ENCODE data around the gene PBX3. TPM values are rescaled to one million over a fixed set of nuclear protein-coding genes. Genes with fewer than 3 reads are reported as not detected.

PBX3 gene
- total and polyA plus RNA-seq, 8 donors = 8.9 to 36.8 (median 21.5) TPM

DNA sequence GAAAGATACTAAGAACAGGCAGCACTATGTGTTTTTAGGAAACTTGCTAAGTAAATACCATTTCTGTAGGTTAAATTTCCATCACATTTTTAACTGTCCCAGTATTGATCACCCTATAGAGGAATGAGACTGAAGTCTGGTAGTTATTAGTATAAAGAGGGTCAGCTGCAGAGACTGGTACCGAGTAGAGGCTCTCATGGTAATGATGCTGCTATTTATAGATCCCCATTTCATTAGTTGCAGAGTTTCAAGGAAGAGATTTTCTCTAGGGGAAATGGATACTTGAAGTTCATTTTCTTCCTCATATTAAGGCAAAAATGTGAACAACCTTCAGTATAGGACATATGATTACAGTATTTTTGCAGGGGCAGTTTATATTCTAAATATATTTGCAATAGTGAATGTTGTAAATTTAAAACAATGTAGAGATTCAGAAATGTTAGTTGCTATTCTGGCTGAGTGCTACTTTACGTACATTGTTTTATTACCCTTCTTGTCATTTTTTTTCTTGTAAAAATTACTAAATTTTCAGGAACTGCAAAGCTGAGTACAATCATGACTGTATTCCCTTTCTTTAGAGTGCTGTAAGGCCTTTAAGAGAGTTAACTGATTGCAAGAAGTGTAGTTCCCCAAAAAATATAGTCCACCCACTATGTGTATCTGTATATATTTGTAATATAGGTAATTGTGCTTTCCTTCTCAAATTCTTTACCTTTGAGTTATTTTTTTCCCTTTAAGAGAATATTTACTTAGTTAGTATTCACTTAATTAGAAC lies 14.7 kb downstream of the PBX3 start:
- Histone ChIP-seq H3K36me3 (no peaks in the 10 kb centered on the region), H3K4me3 (no peak overlapping the region), H3K27me3 (no peaks in the 10 kb centered on the region), H3K4me1 (peaks cover 0 to 19% (median 0%) of the 10 kb centered on the region in 3 donors), H3K9me3 (no peaks in the 10 kb centered on the region), H3K27ac (peak overlapping the region in 2 of 4 donors; percentile 10 to 20)
- FAIRE-seq (no peak), DNase-seq (no peak), ATAC-seq (no peak)
- intact Hi-C loops (cut with DNase I) = no loop called here
- WGBS, 2 donors = 55 to 65% methylated on average over 2 of the region's 2 CpGs
- TF ChIP-seq, protein P1, sequence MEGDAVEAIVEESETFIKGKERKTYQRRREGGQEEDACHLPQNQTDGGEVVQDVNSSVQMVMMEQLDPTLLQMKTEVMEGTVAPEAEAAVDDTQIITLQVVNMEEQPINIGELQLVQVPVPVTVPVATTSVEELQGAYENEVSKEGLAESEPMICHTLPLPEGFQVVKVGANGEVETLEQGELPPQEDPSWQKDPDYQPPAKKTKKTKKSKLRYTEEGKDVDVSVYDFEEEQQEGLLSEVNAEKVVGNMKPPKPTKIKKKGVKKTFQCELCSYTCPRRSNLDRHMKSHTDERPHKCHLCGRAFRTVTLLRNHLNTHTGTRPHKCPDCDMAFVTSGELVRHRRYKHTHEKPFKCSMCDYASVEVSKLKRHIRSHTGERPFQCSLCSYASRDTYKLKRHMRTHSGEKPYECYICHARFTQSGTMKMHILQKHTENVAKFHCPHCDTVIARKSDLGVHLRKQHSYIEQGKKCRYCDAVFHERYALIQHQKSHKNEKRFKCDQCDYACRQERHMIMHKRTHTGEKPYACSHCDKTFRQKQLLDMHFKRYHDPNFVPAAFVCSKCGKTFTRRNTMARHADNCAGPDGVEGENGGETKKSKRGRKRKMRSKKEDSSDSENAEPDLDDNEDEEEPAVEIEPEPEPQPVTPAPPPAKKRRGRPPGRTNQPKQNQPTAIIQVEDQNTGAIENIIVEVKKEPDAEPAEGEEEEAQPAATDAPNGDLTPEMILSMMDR (IDR thresholded peaks at IDR 0.05) = no peak

DNA sequence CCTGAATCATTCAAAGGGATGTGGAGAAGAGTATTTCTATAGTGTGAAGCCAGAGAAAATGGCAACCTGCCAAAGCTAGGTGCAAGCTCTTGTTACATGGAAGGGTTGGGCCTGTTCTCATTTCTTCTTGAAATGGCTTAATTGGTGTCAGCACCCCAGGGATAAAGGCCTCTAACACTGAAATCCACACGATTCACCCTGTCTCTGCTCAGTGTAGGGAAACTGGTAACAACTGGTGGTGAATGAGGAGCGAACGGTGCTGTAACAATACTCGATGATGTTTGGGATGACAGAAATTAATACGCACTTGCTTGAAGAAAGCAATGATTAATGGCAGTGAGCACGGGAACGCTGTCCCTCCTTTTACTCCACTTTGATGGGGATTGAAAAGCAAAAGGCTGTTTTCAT lies 16.2 kb downstream of the PBX3 start:
- H3K4me1 ChIP-seq = peaks cover 0 to 14% (median 0%) of the 10 kb centered on the region in 3 donors
- intact Hi-C loops (cut with DNase I) = no loop called here
- no peaks in the 10 kb centered on the region for H3K9me3 ChIP-seq
- ATAC-seq (peak in 2 of 4 donors; percentile 28 to 42), FAIRE-seq (no peak), DNase-seq (no peak)
- 60 to 62% methylated on average over 7 of the region's 7 CpGs for WGBS, 2 donors
- TF ChIP-seq, protein P1 (IDR thresholded peaks at IDR 0.05) = no peak
- H3K27me3 ChIP-seq = no peaks in the 10 kb centered on the region
- no peaks in the 10 kb centered on the region for H3K36me3 ChIP-seq
- H3K27ac ChIP-seq = peak overlapping the region in 1 of 4 donors; percentile 20
- H3K4me3 ChIP-seq = no peak overlapping the region

DNA sequence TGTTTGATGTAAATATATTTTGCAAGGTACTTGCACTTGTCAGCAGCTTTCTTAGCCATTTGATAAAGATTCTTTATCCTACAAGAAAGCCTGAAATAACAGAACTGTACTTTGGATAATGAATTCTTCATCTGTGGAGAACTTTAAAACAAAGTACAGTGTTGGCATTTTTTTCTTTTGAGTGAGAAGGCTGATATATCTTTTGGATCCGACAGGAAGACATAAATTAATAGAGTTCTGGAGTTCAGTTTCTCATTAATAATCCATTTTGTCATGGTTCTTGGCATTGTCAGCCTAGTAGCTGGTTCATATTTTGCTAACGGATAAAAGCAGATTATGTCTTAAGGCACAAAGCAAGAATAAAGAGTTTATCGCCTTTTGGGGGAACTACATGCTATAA lies 17.0 kb downstream of the PBX3 start:
- WGBS, 2 donors = 59 to 60% methylated on average over 3 of the region's 3 CpGs
- ATAC-seq (no peak), FAIRE-seq (no peak), DNase-seq (no peak)
- Histone ChIP-seq H3K4me1 (peaks cover 0 to 7% (median 0%) of the 10 kb centered on the region in 3 donors), H3K27me3 (no peaks in the 10 kb centered on the region), H3K36me3 (no peaks in the 10 kb centered on the region), H3K27ac (no peak overlapping the region), H3K9me3 (no peaks in the 10 kb centered on the region), H3K4me3 (no peak overlapping the region)
- TF ChIP-seq, protein P1 (IDR thresholded peaks at IDR 0.05) = no peak
- intact Hi-C loops (cut with DNase I) = no loop called here

DNA sequence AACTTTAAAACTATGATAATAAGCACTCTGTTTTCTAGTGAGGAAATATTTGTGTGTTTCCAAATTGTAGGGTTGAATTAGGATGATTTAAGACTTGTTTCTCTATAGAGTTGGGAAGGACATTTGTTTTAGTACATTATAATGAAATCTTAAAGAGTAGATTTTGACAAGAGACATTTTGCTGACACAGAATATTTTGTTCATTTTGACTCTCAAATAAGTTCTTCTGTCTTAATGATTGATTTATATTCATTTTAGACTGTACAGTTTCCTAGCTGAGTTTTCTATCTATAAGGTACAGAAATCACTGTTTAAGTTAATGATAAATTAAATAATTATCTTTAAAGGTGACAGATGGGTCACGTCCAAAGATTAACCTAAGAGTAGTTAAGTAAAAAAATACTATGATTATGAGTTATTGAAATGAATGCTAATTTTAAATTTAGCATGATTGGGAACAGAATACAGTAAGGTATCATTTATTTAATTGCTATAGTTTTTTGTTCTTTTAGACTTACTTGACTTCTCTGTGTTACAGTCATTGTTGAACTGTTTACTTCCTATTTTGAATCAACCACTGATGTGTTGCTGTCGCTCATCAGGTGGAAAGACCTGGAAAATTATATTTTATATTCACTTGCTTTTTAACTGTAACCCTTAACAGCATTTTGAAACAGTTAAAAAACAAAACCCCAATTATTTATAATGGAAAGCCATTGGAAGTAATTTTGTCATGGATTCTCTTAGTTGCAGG lies 19.5 kb downstream of the PBX3 start:
- DNase-seq (no peak), FAIRE-seq (peak; percentile 57), ATAC-seq (no peak)
- H3K4me1 ChIP-seq = peaks cover 0 to 5% (median 0%) of the 10 kb centered on the region in 3 donors
- no peaks in the 10 kb centered on the region for H3K9me3 ChIP-seq
- 73 to 77% methylated on average over 2 of the region's 2 CpGs for WGBS, 2 donors
- TF ChIP-seq, protein P1 (IDR thresholded peaks at IDR 0.05) = no peak
- H3K27me3 ChIP-seq = no peaks in the 10 kb centered on the region
- no peaks in the 10 kb centered on the region for H3K36me3 ChIP-seq
- no peak overlapping the region for H3K27ac ChIP-seq
- no peak overlapping the region for H3K4me3 ChIP-seq
- intact Hi-C loops (cut with DNase I) = no loop called here

Measured in pancreas (tissue), 10 donors.